Frontal cortex (tissue), 4 donors: ENCODE measurements around the gene ZSCAN25. TPM values are rescaled to one million over a fixed set of nuclear protein-coding genes. Genes with fewer than 3 reads are reported as not detected.
A peak's percentile ranks its signal among the peaks of the same experiment; 100 is the strongest.
"Not testable (repeated sequence)": the region's sequence is repeated elsewhere in the genome, so short reads cannot be mapped to it uniquely, and the experiment has no call there.

Experiments
- DNase-seq, 2 donors: peaks; one replicate each; pipeline ENCODE4 v3.0.0; 2012; ENCODE audit warnings: low spot score in 2 of 2
- FAIRE-seq: peaks from 2 replicates; lab custom pipeline; 2012; peaks lifted over from hg19 to GRCh38; lab: Jason Lieb, UNC
- total RNA-seq: library from RNA; depleted of rRNA; stranded (reverse); fragments of >200 nt; gene quantifications from one replicate; pipeline ENCODE4 v1.2.3, GENCODE V29; 2014
- donor health status: control.
- donor health status: control.
- donor health status: control.

Gene ZSCAN25
- total RNA-seq, 1 donor from 2014 or later, result 12.2 TPM

GRCh38 chr7:99614495-99614894, 2.3 kb upstream of the ZSCAN25 start:
- DNase-seq, result no peak
- no peak for FAIRE-seq

GRCh38 chr7:99615989-99616358, 772 bp upstream of the ZSCAN25 start:
- FAIRE-seq (no peak), DNase-seq (no peak)

GRCh38 chr7:99617192-99617781, 541 bp downstream of the ZSCAN25 start:
- DNase-seq (no peak), FAIRE-seq (no peak)

- FAIRE-seq (no peak), DNase-seq (no peak)
These were observed 2.0 kb downstream of the ZSCAN25 start for GRCh38 chr7:99618726-99619125.

- DNase-seq (no peak), FAIRE-seq (no peak)
These were observed 2.9 kb downstream of the ZSCAN25 start for GRCh38 chr7:99619571-99620130.

GRCh38 chr7:99621271-99621670, 4.5 kb downstream of the ZSCAN25 start:
- FAIRE-seq (no peak), DNase-seq (no peak)

GRCh38 chr7:99622596-99622995, 5.8 kb downstream of the ZSCAN25 start:
- no peak for DNase-seq
- no peak for FAIRE-seq

- FAIRE-seq (no peak), DNase-seq (no peak)
These were observed 6.4 kb downstream of the ZSCAN25 start for GRCh38 chr7:99623091-99623693.

GRCh38 chr7:99623702-99624447, 7.1 kb downstream of the ZSCAN25 start:
- DNase-seq (no peak), FAIRE-seq (no peak)

GRCh38 chr7:99624484-99624883, 7.7 kb downstream of the ZSCAN25 start:
- no peak for FAIRE-seq
- no peak for DNase-seq

GRCh38 chr7:99625321-99625720, 8.6 kb downstream of the ZSCAN25 start:
- FAIRE-seq (no peak), DNase-seq (no peak)

GRCh38 chr7:99625961-99626360, 9.2 kb downstream of the ZSCAN25 start:
- no peak for FAIRE-seq
- no peak for DNase-seq

GRCh38 chr7:99626661-99627060, 9.9 kb downstream of the ZSCAN25 start:
- FAIRE-seq (no peak), DNase-seq (no peak)

GRCh38 chr7:99627513-99627912, 10.8 kb downstream of the ZSCAN25 start:
- DNase-seq, result no peak
- peak; percentile 55 for FAIRE-seq

- DNase-seq (no peak), FAIRE-seq (no peak)
These were observed 12.0 kb downstream of the ZSCAN25 start for GRCh38 chr7:99628471-99629465.

- no peak for FAIRE-seq
- no peak for DNase-seq
These were observed 12.9 kb downstream of the ZSCAN25 start for GRCh38 chr7:99629643-99630042.

GRCh38 chr7:99631295-99632109, 14.8 kb downstream of the ZSCAN25 start:
- DNase-seq, result peak in 1 of 2 donors; percentile 55
- FAIRE-seq, result no peak

GRCh38 chr7:99637414-99637813, 20.7 kb downstream of the ZSCAN25 start:
- DNase-seq, FAIRE-seq: not testable (repeated sequence)

GRCh38 chr7:99638731-99639130, 22.0 kb downstream of the ZSCAN25 start:
- FAIRE-seq, result no peak
- DNase-seq, result no peak
